Measurements from ENCODE around the gene TMEM200C.
A peak's percentile ranks its signal among the peaks of the same experiment; 100 is the strongest.

DNA sequence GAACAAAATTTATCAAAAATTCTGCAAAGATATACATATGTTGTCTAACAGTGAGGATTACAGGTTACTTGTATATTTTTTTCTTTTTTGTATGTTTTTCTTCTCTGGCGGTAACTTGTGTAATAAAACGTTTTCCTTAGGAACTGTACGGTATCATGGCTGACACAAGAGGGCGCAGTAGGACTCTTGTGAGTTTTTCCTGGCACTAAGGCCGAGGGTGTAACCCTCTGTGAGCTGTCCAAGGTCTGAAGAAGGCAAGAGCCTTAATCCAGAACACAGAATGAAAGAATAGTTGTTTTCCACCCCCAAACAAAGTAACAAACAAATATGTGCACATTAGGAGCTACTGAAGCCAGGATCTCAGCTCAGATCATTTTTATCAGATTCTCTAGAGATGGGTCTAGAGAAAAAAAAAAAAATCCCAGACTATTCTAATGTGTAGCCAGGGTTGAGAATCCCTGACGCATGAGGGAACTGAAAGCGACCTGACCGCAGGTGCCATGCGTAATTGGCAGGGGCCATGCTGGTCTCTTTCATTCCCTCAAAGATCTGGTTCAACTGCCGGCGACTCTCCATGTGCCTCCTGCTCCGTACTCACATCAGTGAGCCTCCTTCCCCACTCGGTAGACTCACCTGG is 27.0 kb downstream of the TMEM200C start:
- peak; percentile 73 to 77 for TF ChIP-seq CTCF (IDR thresholded peaks at IDR 0.05; ENCODE audit: extremely low read depth in 1 of 2, insufficient read depth in 1 of 2, low read depth in 1 of 2, low read length in 2 of 2)
- no peak for TF ChIP-seq MAX (IDR thresholded peaks at IDR 0.05; ENCODE audit: insufficient read depth, insufficient read length)
